ENCODE results near the gene TXNL4A.
"Not testable (repeated sequence)": the region's sequence is repeated elsewhere in the genome, so short reads cannot be mapped to it uniquely, and the experiment has no call there.

TXNL4A gene

DNA sequence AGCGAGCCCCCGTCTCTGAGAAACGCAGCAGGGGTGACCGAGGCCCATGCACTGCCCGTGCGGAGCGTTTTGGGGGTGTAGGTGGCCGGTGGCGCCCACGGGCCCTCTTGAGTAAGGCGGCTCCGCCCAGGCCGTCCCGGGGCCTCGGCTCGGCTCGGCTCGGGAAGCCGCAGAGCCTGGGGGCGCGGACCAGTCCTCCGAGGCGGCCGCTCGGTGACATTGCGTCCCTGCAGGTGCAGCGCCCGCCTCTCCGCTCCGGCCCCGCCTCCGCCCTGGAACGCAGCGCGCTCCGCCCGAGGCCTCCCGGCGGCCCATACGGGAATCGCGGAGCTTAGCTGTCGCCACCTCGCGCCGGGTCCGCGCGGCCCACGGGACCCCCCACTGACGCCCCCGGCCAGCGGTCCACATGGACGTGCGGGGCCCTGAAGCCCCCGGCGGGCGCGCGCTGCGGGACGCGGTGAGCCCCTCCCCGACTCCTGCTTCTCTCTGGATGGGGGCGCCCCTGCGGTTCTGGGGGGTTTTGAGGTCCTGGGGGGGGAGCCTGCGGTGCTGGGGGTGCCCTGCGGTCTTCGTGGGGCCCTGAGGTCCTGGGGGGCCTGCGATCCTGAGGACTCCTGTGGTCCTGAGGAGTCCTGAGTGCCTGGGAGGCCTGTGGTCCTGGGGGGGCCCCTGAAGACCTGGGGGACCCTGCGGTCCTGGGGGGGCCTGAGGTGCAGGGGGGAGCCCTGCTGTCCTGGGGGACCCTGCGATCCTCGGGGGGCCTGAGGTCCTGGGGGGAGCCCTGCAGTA lies 23.8 kb downstream of the TXNL4A start, which contains the start of gene HSBP1L1:
HSBP1L1 (plus strand) TSS at position 314 of the 789 bp plus-strand sequence; CDS start at position 407, 93 bp downstream.
- peaks cover 26% of the 10 kb centered on the region for H3K4me1 ChIP-seq
- peak; percentile 73 to 89 for DNase-seq (ENCODE audit: low spot score in 2 of 2)
- peaks cover 15% of the 10 kb centered on the region for H3K36me3 ChIP-seq (replicated peaks)
- peak within 1 kb of the TSS; percentile 45 for H3K4me3 ChIP-seq
- in situ Hi-C loops (cut with MboI; ENCODE audit: low sequenced_read_pairs): no loop called here
- no peaks in the 10 kb centered on the region for H3K27me3 ChIP-seq (ENCODE audit: low read depth)
- no peaks in the 10 kb centered on the region for H3K9me3 ChIP-seq

DNA sequence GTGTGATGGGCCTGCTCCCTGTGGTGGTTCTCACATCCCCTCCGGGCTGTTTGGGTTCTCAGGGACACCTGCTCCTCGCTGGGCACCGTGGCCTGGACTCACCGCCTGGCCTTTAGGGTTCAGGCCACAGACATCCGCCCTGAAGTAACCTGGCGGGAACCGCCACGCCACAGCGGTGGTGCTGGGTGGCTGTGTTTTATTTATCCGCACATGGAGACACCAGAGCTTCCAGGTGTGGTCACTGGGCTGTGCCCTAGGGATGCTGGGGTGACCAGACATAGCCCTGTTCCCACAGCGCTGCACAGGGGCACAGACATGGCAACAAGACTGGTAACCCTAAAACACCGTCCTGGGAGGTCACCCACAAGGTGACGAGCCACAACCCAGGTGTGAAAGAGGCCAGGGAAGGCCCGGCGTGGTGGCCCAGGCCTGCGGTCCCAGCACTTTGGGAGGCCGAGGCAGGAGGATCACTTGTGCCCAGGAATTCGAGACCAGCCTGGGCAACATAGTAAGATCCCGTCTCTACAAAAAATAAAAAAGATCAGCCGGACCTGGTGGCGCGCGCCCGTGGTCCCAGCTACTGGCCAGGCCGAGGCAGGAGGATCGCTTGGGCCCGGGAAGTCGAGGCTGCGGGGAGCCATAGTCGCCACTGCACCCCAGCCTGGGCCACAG lies 24.6 kb downstream of the TXNL4A start:
- H3K36me3 ChIP-seq (replicated peaks): peaks cover 15% of the 10 kb centered on the region
- no peaks in the 10 kb centered on the region for H3K27me3 ChIP-seq (ENCODE audit: low read depth)
- H3K9me3 ChIP-seq: no peaks in the 10 kb centered on the region
- in situ Hi-C loops (cut with MboI; ENCODE audit: low sequenced_read_pairs): no loop called here
- peak overlapping the region; percentile 45 for H3K4me3 ChIP-seq
- no peak for DNase-seq (ENCODE audit: low spot score in 2 of 2)
- H3K4me1 ChIP-seq: peaks cover 33% of the 10 kb centered on the region

DNA sequence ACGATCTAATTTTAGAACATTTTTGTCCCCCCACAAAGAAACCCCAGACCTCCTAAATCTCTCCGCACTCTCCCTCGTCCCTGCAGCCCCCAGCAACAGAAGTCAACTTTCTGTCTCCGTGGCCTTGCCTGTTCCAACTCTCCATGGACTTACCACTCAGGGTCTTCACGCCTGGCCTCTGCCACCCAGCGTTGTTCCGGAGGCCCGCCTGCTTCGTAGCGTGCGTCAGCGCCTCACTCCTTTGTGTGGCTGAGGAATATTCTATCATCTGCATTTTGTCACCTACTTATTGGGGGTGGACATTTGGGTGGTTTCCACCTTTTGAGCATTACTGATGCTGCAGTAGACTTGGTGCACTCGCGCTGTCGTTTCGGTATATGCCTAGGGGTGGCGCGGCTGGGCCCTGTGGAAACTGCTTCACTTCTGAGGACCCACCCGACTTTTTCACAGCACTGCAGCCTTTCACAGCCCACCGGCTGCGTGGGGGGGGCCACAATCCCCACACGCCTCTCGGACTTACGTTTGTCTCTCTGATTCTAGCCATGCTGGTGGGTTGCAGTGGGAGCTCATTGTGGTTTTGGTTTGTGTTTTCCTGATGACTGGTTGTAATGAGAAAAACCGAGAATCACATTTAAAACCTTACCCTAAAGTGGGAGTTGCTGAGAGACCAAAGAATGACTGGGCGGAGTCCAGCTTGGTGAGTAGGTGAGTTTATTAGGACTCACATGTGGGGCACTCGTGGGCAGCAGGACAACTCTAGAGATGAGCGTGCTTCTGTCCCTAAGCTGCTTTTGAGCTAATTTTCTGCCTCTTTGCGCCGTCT lies 25.3 kb downstream of the TXNL4A start:
- no peak overlapping the region for H3K4me3 ChIP-seq
- no peak for DNase-seq (ENCODE audit: low spot score in 2 of 2)
- no peaks in the 10 kb centered on the region for H3K9me3 ChIP-seq
- H3K27me3 ChIP-seq (ENCODE audit: low read depth): no peaks in the 10 kb centered on the region
- peaks cover 39% of the 10 kb centered on the region for H3K4me1 ChIP-seq
- in situ Hi-C loops (cut with MboI; ENCODE audit: low sequenced_read_pairs): no loop called here
- peaks cover 8% of the 10 kb centered on the region for H3K36me3 ChIP-seq (replicated peaks)

DNA sequence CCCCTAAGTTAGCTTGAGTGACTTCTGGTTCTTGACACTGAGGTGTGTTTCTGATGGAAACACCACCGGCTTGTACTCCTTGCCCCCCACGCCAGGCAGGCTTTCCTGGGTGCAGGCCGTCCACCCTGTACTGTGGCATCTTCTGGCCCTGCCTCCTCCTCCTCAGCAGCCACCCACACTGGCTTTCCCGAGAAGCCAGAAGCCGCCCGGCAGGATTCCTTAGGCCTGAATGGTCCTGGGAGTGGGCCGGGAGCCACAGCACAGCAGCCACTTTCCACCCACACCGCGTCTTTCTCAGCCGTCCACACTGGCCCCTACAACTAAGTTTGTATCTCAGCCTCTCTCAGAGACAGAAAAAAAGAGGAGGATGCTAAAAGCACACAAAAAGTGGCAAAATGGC lies 26.1 kb downstream of the TXNL4A start:
- in situ Hi-C loops (cut with MboI; ENCODE audit: low sequenced_read_pairs): no loop called here
- Histone ChIP-seq H3K27me3 (ENCODE audit: low read depth) (no peaks in the 10 kb centered on the region), H3K4me1 (peaks cover 42% of the 10 kb centered on the region), H3K4me3 (no peak overlapping the region), H3K36me3 (replicated peaks) (peaks cover 4% of the 10 kb centered on the region), H3K9me3 (no peaks in the 10 kb centered on the region)
- no peak for DNase-seq (ENCODE audit: low spot score in 2 of 2)

DNA sequence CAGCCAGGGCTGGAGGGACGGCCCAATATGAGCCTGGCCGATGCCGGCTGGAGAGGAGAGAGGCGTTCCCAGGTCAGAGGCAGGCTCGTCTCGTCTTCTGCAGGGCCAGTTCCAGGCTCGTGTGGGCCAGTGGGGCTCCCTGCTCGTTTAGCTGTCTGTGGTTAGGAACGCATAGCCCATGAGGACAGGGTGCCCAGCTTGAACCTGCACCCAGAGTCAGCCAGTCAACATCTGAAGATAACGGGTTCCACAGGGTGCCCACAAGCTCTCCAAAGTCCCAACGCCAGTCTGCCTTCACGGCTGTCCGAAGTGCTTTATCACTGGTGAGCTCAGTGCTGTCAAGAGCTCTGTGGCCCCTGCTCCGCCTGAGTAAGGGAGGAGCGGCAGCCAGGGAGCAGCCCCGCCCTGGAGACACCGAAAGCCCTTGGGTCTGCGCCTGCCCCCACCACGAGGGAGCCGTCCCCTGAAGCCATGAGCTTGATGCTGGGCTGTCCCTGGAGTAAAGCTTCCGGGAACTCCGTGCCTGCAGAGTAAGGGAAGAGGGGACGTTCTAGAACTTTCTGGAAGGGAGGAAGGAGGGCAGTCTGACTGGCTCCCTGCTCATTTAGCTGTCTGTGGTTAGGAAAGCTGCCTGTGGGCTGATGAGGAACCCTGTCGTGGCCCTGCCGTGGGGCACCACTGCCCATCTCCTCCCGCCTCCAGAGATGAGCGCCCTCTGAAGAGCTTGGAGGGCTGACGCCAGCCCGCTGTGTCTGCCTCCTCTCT lies 26.7 kb downstream of the TXNL4A start:
- in situ Hi-C loops (cut with MboI; ENCODE audit: low sequenced_read_pairs): no loop called here
- peaks cover 4% of the 10 kb centered on the region for H3K36me3 ChIP-seq (replicated peaks)
- peaks cover 42% of the 10 kb centered on the region for H3K4me1 ChIP-seq
- H3K27me3 ChIP-seq (ENCODE audit: low read depth): no peaks in the 10 kb centered on the region
- H3K9me3 ChIP-seq: no peaks in the 10 kb centered on the region
- no peak for DNase-seq (ENCODE audit: low spot score in 2 of 2)
- no peak overlapping the region for H3K4me3 ChIP-seq

DNA sequence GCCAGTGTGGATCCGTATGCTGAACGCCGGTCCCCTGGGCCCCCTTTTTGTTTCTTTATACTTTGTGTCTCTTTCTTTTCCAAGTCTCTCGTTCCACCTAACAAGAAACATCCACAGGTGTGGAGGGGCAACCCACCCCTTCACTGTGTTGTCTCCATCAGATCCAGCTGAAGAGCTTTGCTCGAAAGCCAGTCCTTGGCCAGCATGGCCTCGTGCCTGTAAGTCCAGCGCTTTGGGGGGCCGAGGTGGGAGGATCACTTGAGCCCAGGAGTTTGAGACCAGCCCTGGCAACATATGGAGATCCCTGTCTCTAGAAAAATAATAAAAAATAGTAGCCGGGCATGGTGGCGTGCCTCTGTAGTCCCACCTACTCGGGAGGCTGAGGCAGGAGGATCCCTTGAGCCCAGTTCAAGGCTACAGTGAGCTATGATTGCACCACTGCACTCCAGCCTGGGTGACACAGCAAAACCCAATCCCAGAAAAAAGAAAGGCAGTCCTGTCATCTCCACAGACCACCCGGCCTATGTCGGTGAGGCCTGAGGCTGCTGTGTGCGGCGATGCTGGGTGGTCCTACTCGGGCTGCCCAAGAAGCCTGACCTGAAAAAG lies 27.3 kb downstream of the TXNL4A start:
- no peak for DNase-seq (ENCODE audit: low spot score in 2 of 2)
- Histone ChIP-seq H3K4me1 (peaks cover 42% of the 10 kb centered on the region), H3K36me3 (replicated peaks) (no peaks in the 10 kb centered on the region), H3K9me3 (no peaks in the 10 kb centered on the region), H3K27me3 (ENCODE audit: low read depth) (no peaks in the 10 kb centered on the region), H3K4me3 (no peak overlapping the region)
- in situ Hi-C loops (cut with MboI; ENCODE audit: low sequenced_read_pairs): no loop called here

DNA sequence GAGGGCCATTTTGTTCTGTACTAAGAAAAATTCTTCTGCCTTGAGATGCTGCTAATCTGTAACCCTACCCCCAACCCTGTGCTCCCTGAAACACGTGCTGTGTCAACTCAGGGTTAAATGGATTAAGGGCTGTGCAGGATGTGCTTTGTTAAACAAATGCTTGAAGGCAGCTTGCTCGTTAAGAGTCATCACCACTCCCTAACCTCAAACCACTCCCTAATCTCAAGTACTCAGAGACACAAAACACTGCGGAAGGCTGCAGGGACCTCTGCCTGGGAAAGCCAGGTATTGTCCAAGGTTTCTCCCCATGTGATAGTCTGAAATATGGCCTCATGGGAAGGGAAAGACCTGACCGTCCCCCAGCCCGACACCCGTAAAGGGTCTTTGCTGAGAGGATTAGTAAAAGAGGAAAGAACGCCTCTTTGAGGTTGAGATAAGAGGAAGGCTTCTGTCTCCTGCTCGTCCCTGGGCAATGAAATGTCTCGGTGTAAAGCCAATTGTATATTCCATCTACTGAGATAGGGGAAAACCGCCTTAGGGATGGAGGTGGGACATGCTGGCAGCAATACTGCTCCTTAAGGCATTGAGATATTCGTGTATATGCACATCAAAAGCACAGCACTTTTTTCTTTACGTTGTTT lies 28.1 kb downstream of the TXNL4A start:
- peaks cover 38% of the 10 kb centered on the region for H3K4me1 ChIP-seq
- in situ Hi-C loops (cut with MboI; ENCODE audit: low sequenced_read_pairs); H3K4me3 ChIP-seq; H3K27me3 ChIP-seq (ENCODE audit: low read depth); H3K9me3 ChIP-seq; H3K36me3 ChIP-seq (replicated peaks): not testable (repeated sequence)
- DNase-seq (ENCODE audit: low spot score in 2 of 2): peak; percentile 73 to 78

DNA sequence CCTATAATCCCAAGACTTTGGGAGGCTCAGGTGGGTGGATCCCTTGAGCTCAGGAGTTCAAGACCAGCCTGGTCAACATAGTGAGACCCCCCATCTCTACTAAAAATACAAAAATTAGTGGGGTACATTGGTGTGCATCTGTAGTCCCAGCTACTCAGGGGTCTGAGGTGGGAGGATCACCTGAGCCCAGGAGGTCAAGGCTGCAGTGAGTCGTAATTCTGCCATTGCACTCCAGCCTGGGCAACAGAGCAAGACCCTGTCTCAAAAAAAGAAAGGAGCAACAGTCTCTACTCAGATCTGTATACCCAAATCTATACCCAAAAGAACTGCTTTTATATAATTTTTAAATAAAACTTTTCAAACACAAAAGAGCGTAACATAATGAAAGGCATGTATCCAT lies 29.4 kb downstream of the TXNL4A start:
- Histone ChIP-seq H3K36me3 (replicated peaks) (no peaks in the 10 kb centered on the region), H3K9me3 (no peaks in the 10 kb centered on the region), H3K27me3 (ENCODE audit: low read depth) (no peaks in the 10 kb centered on the region), H3K4me3 (no peak overlapping the region), H3K4me1 (peaks cover 32% of the 10 kb centered on the region)
- in situ Hi-C loops (cut with MboI; ENCODE audit: low sequenced_read_pairs): no loop called here
- DNase-seq (ENCODE audit: low spot score in 2 of 2): no peak

DNA sequence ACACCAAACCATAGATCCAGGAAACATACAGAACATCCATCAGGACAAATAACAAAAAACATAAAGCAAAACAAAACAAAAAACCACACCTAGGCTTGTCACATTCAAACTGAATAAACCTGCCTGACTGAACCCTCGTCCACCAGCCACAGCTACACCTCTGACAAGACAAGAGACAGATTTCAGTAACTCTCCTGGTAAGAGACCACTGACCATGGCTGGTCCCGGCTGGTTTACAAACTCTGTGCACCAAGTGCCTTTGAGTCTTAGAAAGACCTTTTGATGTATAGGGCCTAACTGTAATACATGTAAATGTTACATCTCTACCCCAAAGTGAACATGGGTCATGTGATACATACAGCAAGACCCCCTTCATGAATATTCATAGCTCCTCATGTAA lies 32.1 kb downstream of the TXNL4A start:
- Histone ChIP-seq H3K9me3 (no peaks in the 10 kb centered on the region), H3K36me3 (replicated peaks) (no peaks in the 10 kb centered on the region), H3K4me1 (peaks cover 31% of the 10 kb centered on the region), H3K4me3 (no peak overlapping the region), H3K27me3 (ENCODE audit: low read depth) (no peaks in the 10 kb centered on the region)
- in situ Hi-C loops (cut with MboI; ENCODE audit: low sequenced_read_pairs): no loop called here
- no peak for DNase-seq (ENCODE audit: low spot score in 2 of 2)

DNA sequence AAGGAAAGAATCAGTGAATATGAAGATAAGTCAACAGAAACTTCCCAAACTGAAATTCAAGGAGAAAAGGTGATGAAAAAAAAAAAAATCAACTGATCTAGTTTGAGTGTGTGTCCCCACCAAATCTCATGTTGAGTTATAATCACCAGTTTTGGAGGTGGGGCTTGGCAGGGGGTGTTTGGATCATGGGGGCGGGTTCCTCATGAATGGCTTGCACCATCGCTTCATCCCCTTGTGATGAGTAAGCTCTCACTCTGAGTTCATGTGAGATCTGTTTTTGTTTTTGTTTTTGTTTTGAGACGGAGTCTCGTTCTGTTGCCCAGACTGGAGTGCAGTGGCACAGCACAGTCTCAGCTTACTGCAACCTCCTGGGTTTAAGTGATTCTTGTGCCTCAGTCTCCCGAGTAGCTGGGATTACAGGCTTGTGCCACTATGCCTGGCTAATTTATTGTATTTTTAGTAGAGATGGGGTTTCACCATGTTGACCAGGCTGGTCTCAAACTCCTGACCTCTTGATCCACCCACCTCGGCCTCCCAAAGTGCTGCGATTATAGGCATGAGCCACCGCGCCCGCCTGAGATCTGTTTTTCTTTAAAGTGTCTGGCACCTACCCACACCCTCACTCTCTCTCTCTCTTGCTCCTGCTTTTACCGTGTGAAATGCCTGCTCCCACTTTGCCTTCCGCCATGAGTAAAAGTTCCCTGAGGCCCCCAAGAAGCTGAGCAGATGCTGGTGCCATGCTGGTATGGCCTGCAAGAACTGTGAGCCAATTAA lies 32.9 kb downstream of the TXNL4A start:
- Histone ChIP-seq H3K4me3 (no peak overlapping the region), H3K27me3 (ENCODE audit: low read depth) (no peaks in the 10 kb centered on the region), H3K4me1 (peaks cover 23% of the 10 kb centered on the region), H3K9me3 (no peaks in the 10 kb centered on the region), H3K36me3 (replicated peaks) (no peaks in the 10 kb centered on the region)
- in situ Hi-C loops (cut with MboI; ENCODE audit: low sequenced_read_pairs): no loop called here
- no peak for DNase-seq (ENCODE audit: low spot score in 2 of 2)

DNA sequence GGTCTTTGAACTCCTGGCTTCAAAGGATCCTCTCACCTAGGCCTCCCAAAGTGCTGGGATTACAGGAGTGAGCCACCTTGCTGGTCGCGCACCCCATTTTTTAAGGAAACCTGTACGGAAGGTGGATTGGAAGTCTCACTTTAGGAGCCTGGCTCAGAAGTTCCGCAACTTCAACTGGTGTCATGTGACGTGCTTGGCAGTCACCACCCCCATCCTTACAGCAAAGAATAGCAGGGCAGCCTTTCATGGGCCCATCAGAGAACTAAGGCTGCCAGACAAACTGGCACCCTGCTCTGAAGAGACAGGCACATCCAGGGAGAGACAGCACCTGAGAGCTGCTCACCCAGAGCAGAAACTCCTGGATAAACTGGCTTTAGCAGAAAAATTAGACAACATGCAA lies 33.6 kb downstream of the TXNL4A start:
- Histone ChIP-seq H3K9me3 (no peaks in the 10 kb centered on the region), H3K4me3 (no peak overlapping the region), H3K4me1 (peaks cover 21% of the 10 kb centered on the region), H3K36me3 (replicated peaks) (no peaks in the 10 kb centered on the region), H3K27me3 (ENCODE audit: low read depth) (no peaks in the 10 kb centered on the region)
- DNase-seq (ENCODE audit: low spot score in 2 of 2): no peak
- in situ Hi-C loops (cut with MboI; ENCODE audit: low sequenced_read_pairs): no loop called here

DNA sequence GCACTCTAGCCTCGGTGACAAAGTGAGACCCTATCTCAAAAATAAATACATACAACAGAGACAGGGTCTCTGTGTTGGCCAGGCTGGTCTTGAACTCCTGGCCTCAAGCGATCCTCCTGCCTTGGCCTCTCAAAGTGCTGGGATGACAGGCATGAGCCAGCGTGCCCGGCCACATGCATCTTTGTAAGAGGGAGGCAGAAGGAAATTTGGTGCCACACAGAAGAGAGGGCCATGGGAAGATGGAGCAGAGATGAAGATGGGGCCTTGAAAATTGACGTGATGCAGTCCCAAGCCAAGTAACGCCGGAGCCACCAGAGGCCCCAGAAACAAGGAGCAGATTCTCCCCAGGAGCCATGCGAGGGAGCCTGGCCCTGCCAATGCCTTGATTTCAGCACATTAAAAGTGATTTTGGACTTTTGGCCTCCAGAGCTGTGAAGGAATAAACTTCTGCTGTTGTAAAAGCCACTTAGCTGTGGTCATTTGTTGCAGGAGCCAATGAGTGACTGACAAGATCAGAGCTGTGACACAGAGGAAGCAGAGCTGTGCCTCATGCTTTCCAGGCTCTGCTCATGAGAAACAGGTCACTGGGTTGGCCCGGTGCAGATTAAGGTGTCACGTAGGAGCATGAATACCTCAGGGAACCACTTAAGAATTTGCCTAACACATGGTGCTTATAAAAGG lies 34.3 kb downstream of the TXNL4A start:
- no peak overlapping the region for H3K4me3 ChIP-seq
- DNase-seq (ENCODE audit: low spot score in 2 of 2): no peak
- H3K4me1 ChIP-seq: peaks cover 17% of the 10 kb centered on the region
- no peaks in the 10 kb centered on the region for H3K27me3 ChIP-seq (ENCODE audit: low read depth)
- peaks cover 3% of the 10 kb centered on the region; the same call in 1 of the 2 replicates for H3K36me3 ChIP-seq (replicated peaks)
- in situ Hi-C loops (cut with MboI; ENCODE audit: low sequenced_read_pairs): no loop called here
- H3K9me3 ChIP-seq: no peaks in the 10 kb centered on the region
